Measurements from ENCODE around the gene HAVCR2. TPM values are rescaled to one million over a fixed set of nuclear protein-coding genes. Genes with fewer than 3 reads are reported as not detected.
A peak's percentile ranks its signal among the peaks of the same experiment; 100 is the strongest.

The HAVCR2 gene
- total and polyA plus RNA-seq, 9 of the 15 experiments (the other 6 are each of a cell fraction or from before 2014, with no cell fraction given): 0.04 to 0.11 (median 0.06) TPM; not detected in 5

GRCh38 chr5:157148734-157149615 is 40.1 kb upstream of the HAVCR2 start (continued):
- no peak for TF ChIP-seq PHF8 (IDR thresholded peaks at IDR 0.05; ENCODE audit: borderline replicate concordance, low read length)
- TF ChIP-seq ZNF785 (CRISPR knock-in tag; IDR thresholded peaks at IDR 0.05): no peak
- TF ChIP-seq BRD4 (IDR thresholded peaks at IDR 0.05): no peak
- no peak for TF ChIP-seq ZNF174 (CRISPR knock-in tag; IDR thresholded peaks at IDR 0.05)
- TF ChIP-seq CREM (IDR thresholded peaks at IDR 0.05; ENCODE audit: low read depth): peak; percentile 64
- TF ChIP-seq CBX8 (IDR thresholded peaks at IDR 0.05; ENCODE audit: borderline replicate concordance, extremely low read depth, low read depth, low read length, poor library complexity, severe bottlenecking): no peak
- no peak for TF ChIP-seq FOXA1 (IDR thresholded peaks at IDR 0.05; ENCODE audit: borderline replicate concordance)
- no peak for TF ChIP-seq ELF1 (tag; IDR thresholded peaks at IDR 0.05)
- TF ChIP-seq SMAD4 (CRISPR knock-in tag; conservative IDR thresholded peaks at IDR 0.05): no peak
- TF ChIP-seq SMARCA4 (IDR thresholded peaks at IDR 0.05): no peak
- no peak for TF ChIP-seq SAFB2 (IDR thresholded peaks at IDR 0.05; ENCODE audit: borderline replicate concordance, low read depth, low read length, severe bottlenecking)
- TF ChIP-seq ZNF583 (CRISPR knock-in tag; IDR thresholded peaks at IDR 0.05): no peak
- TF ChIP-seq DDX20 (tag; IDR thresholded peaks at IDR 0.05; ENCODE audit: low read depth): no peak
- no peak for TF ChIP-seq RBM39 (optimal IDR thresholded peaks at IDR 0.05; ENCODE audit: low read depth, low read length)
- no peak for TF ChIP-seq POU5F1 (IDR thresholded peaks at IDR 0.05; ENCODE audit: borderline replicate concordance, low read depth, low read length, partially characterized antibody)
- no peak for TF ChIP-seq HNRNPL (IDR thresholded peaks at IDR 0.05; ENCODE audit: low read depth, low read length)
- TF ChIP-seq TCF3 (CRISPR knock-in tag; IDR thresholded peaks at IDR 0.05): peak; percentile 35; the same call in 1 of the 2 replicates
- TF ChIP-seq ATF7 (IDR thresholded peaks at IDR 0.05): no peak
- no peak for TF ChIP-seq RERE (CRISPR knock-in tag; IDR thresholded peaks at IDR 0.05; ENCODE audit: borderline replicate concordance)
- no peak for TF ChIP-seq ASH1L (IDR thresholded peaks at IDR 0.05; ENCODE audit: borderline replicate concordance, low read depth, partially characterized antibody)
- no peak for TF ChIP-seq VEZF1 (CRISPR knock-in tag; IDR thresholded peaks at IDR 0.05)
- no peak for TF ChIP-seq PHF20 (IDR thresholded peaks at IDR 0.05; ENCODE audit: partially characterized antibody)

Data from K562 (cell line).